ENCODE data around the gene PTCH2. TPM values are rescaled to one million over a fixed set of nuclear protein-coding genes. Genes with fewer than 3 reads are reported as not detected.

PTCH2 gene
- total RNA-seq, 1 experiment from 2014 or later, result not detected

- TF ChIP-seq EZH2phosphoT487 (IDR thresholded peaks at IDR 0.05; ENCODE audit: borderline replicate concordance, low read length) (no peak), CTCF (conservative IDR thresholded peaks at IDR 0.05; ENCODE audit: low read depth, low read length) (peak; percentile 69)
- BruUV-seq (replicated peaks), result no TSS peak
- ATAC-seq, result no peak
- no peaks in the 10 kb centered on the region for H3K9me2 ChIP-seq (replicated peaks; ENCODE audit: low read length)
- peaks cover 5% of the 10 kb centered on the region for H3F3A ChIP-seq (ENCODE audit: low read length, unreplicated experiment)
- CTCF ChIA-PET, result no interaction called here
- H3K27ac ChIP-seq (ENCODE audit: low read length), result no peak overlapping the region
- peak; percentile 29 for DNase-seq
- H2AFZ ChIP-seq (ENCODE audit: low read length), result no peak overlapping the region
- no peaks in the 10 kb centered on the region for H3K79me2 ChIP-seq (ENCODE audit: low read length)
- no peak overlapping the region for H3K4me3 ChIP-seq (ENCODE audit: low read length)
- no peak overlapping the region for H3K4me2 ChIP-seq (ENCODE audit: low read length)
- H3K36me3 ChIP-seq (ENCODE audit: low read depth, low read length), result peaks cover 3% of the 10 kb centered on the region; the same call in 1 of the 2 replicates
- no peaks in the 10 kb centered on the region for H3K4me1 ChIP-seq (ENCODE audit: insufficient read depth, low read length)
- H3K9me3 ChIP-seq (ENCODE audit: low read length), result no peaks in the 10 kb centered on the region
- intact Hi-C loops (cut with micrococcal nuclease), result no loop called here
- H4K20me1 ChIP-seq (ENCODE audit: low read length), result no peaks in the 10 kb centered on the region
- no peaks in the 10 kb centered on the region for H3K27me3 ChIP-seq (ENCODE audit: low read length)
- H3K9ac ChIP-seq (ENCODE audit: low read length), result no peak overlapping the region
- POLR2A ChIA-PET (ENCODE audit: unreplicated experiment), result no interaction called here
Observed at GRCh38 chr1:44786138-44786840, 56.8 kb downstream of the PTCH2 start.

- H3K79me2 ChIP-seq (ENCODE audit: low read length), result no peaks in the 10 kb centered on the region
- CTCF ChIA-PET, result no interaction called here
- no peak overlapping the region for H2AFZ ChIP-seq (ENCODE audit: low read length)
- DNase-seq (no peak), ATAC-seq (no peak)
- H4K20me1 ChIP-seq (ENCODE audit: low read length), result no peaks in the 10 kb centered on the region
- peaks cover 10% of the 10 kb centered on the region; the same call in 1 of the 2 replicates for H3K36me3 ChIP-seq (ENCODE audit: low read depth, low read length)
- H3K27me3 ChIP-seq (ENCODE audit: low read length), result no peaks in the 10 kb centered on the region
- peaks cover 11% of the 10 kb centered on the region for H3F3A ChIP-seq (ENCODE audit: low read length, unreplicated experiment)
- POLR2A ChIA-PET (ENCODE audit: unreplicated experiment), result no interaction called here
- BruUV-seq (replicated peaks), result no TSS peak
- H3K27ac ChIP-seq (ENCODE audit: low read length), result no peak overlapping the region
- H3K9ac ChIP-seq (ENCODE audit: low read length), result no peak overlapping the region
- TF ChIP-seq EZH2phosphoT487 (IDR thresholded peaks at IDR 0.05; ENCODE audit: borderline replicate concordance, low read length) (no peak), CTCF (conservative IDR thresholded peaks at IDR 0.05; ENCODE audit: low read depth, low read length) (no peak), EZH2 (IDR thresholded peaks at IDR 0.05; ENCODE audit: low read length, unreplicated experiment) (no peak)
- no peak overlapping the region for H3K4me3 ChIP-seq (ENCODE audit: low read length)
- H3K4me2 ChIP-seq (ENCODE audit: low read length), result no peak overlapping the region
- intact Hi-C loops (cut with micrococcal nuclease), result no loop called here
- H3K4me1 ChIP-seq (ENCODE audit: insufficient read depth, low read length), result no peaks in the 10 kb centered on the region
- no peaks in the 10 kb centered on the region for H3K9me3 ChIP-seq (ENCODE audit: low read length)
- H3K9me2 ChIP-seq (replicated peaks; ENCODE audit: low read length), result no peaks in the 10 kb centered on the region
Observed at GRCh38 chr1:44785501-44786137, 57.4 kb downstream of the PTCH2 start.

GRCh38 chr1:44785029-44785380, 58.0 kb downstream of the PTCH2 start:
- Histone ChIP-seq H3K9me2 (replicated peaks; ENCODE audit: low read length) (no peaks in the 10 kb centered on the region), H2AFZ (ENCODE audit: low read length) (no peak overlapping the region), H4K20me1 (ENCODE audit: low read length) (no peaks in the 10 kb centered on the region), H3K4me3 (ENCODE audit: low read length) (no peak overlapping the region), H3K27ac (ENCODE audit: low read length) (no peak overlapping the region), H3K4me1 (ENCODE audit: insufficient read depth, low read length) (no peaks in the 10 kb centered on the region), H3K27me3 (ENCODE audit: low read length) (no peaks in the 10 kb centered on the region), H3K9ac (ENCODE audit: low read length) (no peak overlapping the region), H3K36me3 (ENCODE audit: low read depth, low read length) (peaks cover 16% of the 10 kb centered on the region; the same call in 1 of the 2 replicates), H3K9me3 (ENCODE audit: low read length) (no peaks in the 10 kb centered on the region), H3F3A (ENCODE audit: low read length, unreplicated experiment) (peaks cover 11% of the 10 kb centered on the region), H3K4me2 (ENCODE audit: low read length) (no peak overlapping the region), H3K79me2 (ENCODE audit: low read length) (no peaks in the 10 kb centered on the region)
- ATAC-seq (no peak), DNase-seq (no peak)
- TF ChIP-seq EZH2 (IDR thresholded peaks at IDR 0.05; ENCODE audit: low read length, unreplicated experiment) (no peak), EZH2phosphoT487 (IDR thresholded peaks at IDR 0.05; ENCODE audit: borderline replicate concordance, low read length) (no peak), CTCF (conservative IDR thresholded peaks at IDR 0.05; ENCODE audit: low read depth, low read length) (no peak)
- POLR2A ChIA-PET (ENCODE audit: unreplicated experiment), result no interaction called here
- CTCF ChIA-PET, result no interaction called here
- BruUV-seq (replicated peaks), result no TSS peak
- intact Hi-C loops (cut with micrococcal nuclease), result no loop called here
